GM18502 (cell line): ENCODE data around the gene COX7B2.

Experiments
- ATAC-seq: cut with Tn5 transposase; IDR thresholded peaks from one replicate; pipeline ENCODE4 v1.9.1; 2021; ENCODE audit warnings: mild to moderate bottlenecking; ENCODE audit not compliant: unreplicated experiment, poor library complexity

COX7B2 gene

DNA sequence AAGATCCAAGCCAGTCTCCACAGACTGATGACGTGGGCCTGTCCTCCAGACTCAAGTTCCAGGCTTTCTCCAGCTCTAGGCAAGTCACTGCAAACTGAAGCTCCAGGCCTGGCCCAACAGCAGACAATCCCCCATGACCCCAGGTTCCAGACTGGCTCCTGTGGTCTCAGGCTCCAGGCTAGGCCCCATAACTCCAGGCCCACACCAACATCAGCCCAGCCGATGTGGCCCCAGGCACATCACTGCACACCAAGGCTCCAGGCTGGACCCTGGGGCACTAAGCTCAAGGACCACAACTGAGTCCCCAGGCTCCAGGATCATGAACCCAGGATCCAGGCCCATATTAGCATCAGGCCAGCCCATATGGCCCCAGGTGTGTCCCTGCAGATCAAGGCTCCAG is 143.6 kb downstream of the COX7B2 start:
- ATAC-seq = no peak

GRCh38 chr4:46730075-46730474 is 179.0 kb downstream of the COX7B2 start:
- no peak for ATAC-seq

- ATAC-seq = no peak
These were observed 189.0 kb downstream of the COX7B2 start for GRCh38 chr4:46720055-46720454.

- ATAC-seq = no peak
These were observed 191.1 kb downstream of the COX7B2 start for GRCh38 chr4:46717950-46718349.

DNA sequence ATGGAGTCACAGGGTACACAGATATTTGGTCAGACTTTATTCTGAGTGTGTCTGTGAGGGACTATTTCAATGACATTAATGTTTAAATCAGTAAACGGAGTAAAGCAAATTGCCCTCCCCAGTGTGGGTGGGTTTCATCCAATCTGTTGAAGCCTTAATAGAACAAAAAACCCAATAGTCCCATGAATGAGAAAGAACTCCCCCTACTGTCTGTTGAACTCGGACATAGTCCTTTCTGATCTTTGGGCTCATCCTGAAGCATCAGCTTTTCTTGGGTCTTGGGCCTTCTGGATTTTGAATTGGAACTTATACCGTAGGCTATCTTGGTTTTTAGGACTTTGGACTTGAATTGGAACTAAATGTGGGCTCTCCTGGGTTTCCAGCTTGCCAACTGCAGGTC is 193.6 kb downstream of the COX7B2 start:
- ATAC-seq = no peak

DNA sequence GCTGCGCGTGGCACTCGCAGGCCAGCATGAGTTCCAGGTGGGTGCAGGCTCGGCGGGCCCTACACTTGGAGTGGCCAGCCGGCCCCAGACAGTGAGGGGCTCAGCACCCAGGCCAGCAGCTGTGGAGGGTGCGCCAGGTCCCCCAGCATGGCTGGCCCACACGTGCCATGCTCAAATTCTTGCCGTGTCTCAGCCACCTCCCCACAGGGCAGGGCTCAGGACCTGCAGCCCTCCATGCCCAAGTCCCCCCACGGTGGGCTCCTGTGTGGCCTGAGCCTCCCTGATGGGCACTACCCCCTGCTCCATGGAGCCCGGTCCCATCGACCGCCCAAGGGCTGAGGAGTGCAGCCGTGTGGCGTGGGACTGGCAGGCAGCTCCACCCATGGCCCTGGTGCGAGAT is 210.2 kb downstream of the COX7B2 start:
- ATAC-seq = no peak
